Lower lobe of right lung (tissue), 2 donors: ENCODE data around the gene ALDH1A3. TPM values are rescaled to one million over a fixed set of nuclear protein-coding genes. Genes with fewer than 3 reads are reported as not detected.

ENCODE experiments used
- ATAC-seq, 2 donors: fragments of 200-7000 bp; cut with Tn5 transposase; one replicate each; pipeline ENCODE4 v1.9.1; 2020 to 2022; ENCODE audit warnings: mild to moderate bottlenecking in 2 of 2, moderate library complexity in 2 of 2
- DNase-seq: peaks from one replicate; pipeline ENCODE4 v3.0.0-alpha.2; 2020
- H3K27ac ChIP-seq: fragments of 200-600 bp; one replicate; pipeline ENCODE4 v1.8.0; 2022
- H3K27me3 ChIP-seq: fragments of 200-600 bp; one replicate; pipeline ENCODE4 v1.8.0; 2022; ENCODE audit warnings: low read depth
- H3K36me3 ChIP-seq: fragments of 200-600 bp; one replicate; pipeline ENCODE4 v1.8.0; 2022; ENCODE audit warnings: mild to moderate bottlenecking
- H3K4me1 ChIP-seq: fragments of 200-600 bp; one replicate; pipeline ENCODE4 v1.8.0; 2022
- H3K4me3 ChIP-seq: fragments of 200-600 bp; one replicate; pipeline ENCODE4 v1.8.0; 2022; ENCODE audit warnings: mild to moderate bottlenecking
- H3K9me3 ChIP-seq: fragments of 200-600 bp; one replicate; pipeline ENCODE4 v1.8.0; 2022
- intact Hi-C: fragments of 100-400 bp; cut with DNase I; formaldehyde crosslinking; loops from one replicate; pipeline ENCODE4 v1.11.0; 2022
- total RNA-seq: library from RNA; stranded (reverse); fragmentation: NEBNext Ultra II Directional; extraction: Animal tissue kit (Norgen Biotek cat#: 25700); gene quantifications from one replicate; pipeline ENCODE4 v1.2.1, GENCODE V29; 2021
- TF ChIP-seq, protein P1 (sequence below): fragments of 200-600 bp; IDR thresholded peaks from one replicate; pipeline ENCODE4 v1.8.0; 2022; ENCODE audit warnings: antibody characterized with exemption, mild to moderate bottlenecking
- donor health status: DM: no; HTN: yes; CAD: no; lungs with severe emphysema.

Gene ALDH1A3
- total RNA-seq, 1 donor from 2014 or later, result 9.7 TPM

DNA sequence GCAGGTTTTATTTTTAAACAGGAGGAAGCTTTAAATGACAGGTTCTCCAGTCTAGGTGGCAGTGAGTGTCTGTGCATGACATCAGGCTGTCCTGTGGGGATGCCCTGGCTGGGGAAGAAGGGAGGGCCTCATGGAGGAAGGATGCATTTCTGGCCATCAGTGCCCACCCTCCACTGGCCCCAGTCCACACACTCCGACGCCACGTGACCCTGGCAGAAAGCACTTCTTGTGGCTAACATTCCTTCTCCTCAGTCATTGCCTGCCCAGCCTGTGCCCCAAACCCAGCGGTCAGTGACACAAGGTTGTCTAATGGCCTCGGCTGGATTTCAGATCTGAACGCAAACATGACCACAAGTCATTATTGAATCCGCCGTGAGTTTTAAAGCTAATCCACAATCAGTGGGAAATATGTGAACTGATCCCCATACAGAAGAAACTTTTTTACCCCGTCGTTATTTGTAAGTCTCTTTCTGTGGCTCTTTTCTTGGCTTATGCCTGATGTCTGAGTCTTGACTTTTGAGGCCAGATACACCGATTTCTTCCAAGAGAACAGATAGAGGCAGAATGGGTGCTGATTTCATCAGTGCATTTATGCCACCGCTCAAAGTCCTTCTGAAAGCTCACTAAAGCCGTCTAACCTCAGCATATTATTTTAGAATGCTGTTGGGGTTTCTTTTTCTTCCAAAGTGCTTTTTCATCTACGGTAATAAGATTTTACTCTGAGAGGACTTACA lies 22.2 kb downstream of the ALDH1A3 start:
- Histone ChIP-seq H3K27me3 (peaks cover 7% of the 10 kb centered on the region), H3K27ac (peak overlapping the region; percentile 77), H3K4me3 (peak overlapping the region; percentile 34), H3K4me1 (peaks cover 22% of the 10 kb centered on the region), H3K36me3 (no peaks in the 10 kb centered on the region), H3K9me3 (no peaks in the 10 kb centered on the region)
- ATAC-seq (no peak), DNase-seq (no peak)
- intact Hi-C loops, result no loop called here
- TF ChIP-seq, protein P1, sequence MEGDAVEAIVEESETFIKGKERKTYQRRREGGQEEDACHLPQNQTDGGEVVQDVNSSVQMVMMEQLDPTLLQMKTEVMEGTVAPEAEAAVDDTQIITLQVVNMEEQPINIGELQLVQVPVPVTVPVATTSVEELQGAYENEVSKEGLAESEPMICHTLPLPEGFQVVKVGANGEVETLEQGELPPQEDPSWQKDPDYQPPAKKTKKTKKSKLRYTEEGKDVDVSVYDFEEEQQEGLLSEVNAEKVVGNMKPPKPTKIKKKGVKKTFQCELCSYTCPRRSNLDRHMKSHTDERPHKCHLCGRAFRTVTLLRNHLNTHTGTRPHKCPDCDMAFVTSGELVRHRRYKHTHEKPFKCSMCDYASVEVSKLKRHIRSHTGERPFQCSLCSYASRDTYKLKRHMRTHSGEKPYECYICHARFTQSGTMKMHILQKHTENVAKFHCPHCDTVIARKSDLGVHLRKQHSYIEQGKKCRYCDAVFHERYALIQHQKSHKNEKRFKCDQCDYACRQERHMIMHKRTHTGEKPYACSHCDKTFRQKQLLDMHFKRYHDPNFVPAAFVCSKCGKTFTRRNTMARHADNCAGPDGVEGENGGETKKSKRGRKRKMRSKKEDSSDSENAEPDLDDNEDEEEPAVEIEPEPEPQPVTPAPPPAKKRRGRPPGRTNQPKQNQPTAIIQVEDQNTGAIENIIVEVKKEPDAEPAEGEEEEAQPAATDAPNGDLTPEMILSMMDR, result no peak

DNA sequence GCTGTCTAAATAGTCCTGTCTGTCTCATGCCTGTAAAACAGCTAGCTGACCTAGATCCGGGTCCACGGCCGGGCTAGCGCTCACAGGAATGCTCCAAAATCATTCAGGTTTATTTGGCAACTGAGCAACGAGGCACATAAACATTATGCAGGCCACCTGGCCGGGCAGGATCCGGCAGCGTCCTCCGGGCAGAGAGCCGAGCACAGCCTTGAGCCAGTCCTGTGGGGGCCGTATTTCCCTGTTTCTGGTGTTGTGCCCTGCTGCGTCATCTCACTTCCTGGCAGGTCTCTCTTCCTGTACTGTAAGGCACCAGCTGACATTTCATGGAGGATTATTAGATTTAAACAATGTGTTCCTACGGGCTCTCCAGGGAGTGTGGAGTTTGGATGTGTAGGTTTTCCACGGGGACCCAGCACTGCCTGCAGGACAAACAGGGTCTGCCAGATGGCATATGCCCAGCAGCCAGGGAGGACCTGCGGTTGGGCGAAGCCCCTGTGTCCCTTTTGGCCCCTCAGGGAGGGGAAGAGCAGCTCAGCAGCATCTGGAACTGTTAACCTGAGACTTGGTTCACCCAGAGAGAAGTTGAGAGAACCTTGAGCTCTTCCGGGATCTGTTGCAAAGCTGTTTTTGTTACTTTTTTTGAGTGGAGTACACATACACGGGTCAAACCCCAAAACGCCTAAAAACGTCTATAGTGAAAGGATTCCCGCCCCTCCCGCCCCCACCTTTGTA lies 23.0 kb downstream of the ALDH1A3 start:
- intact Hi-C loops, result no loop called here
- peaks cover 3% of the 10 kb centered on the region for H3K27me3 ChIP-seq
- H3K4me1 ChIP-seq, result peaks cover 22% of the 10 kb centered on the region
- H3K27ac ChIP-seq, result peak overlapping the region; percentile 77
- TF ChIP-seq, protein P1, result no peak
- no peaks in the 10 kb centered on the region for H3K36me3 ChIP-seq
- peak overlapping the region; percentile 34 for H3K4me3 ChIP-seq
- H3K9me3 ChIP-seq, result no peaks in the 10 kb centered on the region
- peak; percentile 93 to 96 for ATAC-seq
- peak; percentile 80 for DNase-seq

DNA sequence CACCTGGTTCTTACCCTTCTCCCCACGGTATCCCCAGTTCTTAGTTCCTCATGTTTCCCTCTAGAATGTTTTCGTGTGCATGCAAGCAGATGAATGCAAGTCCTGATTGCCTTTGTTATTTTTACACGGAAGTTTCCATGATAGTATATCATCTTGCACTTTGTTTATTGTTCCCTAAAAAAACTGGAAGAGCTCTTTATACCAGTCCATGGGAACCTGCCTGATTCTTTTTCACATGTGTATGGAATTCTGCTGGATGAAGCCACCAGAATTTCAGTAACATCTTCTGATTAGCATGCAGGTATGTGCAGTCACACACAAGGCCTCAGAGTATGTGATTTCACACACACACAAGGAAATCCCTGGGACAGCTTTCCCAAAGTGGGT lies 23.5 kb downstream of the ALDH1A3 start:
- intact Hi-C loops, result no loop called here
- ATAC-seq (no peak), DNase-seq (no peak)
- H3K4me1 ChIP-seq, result peaks cover 22% of the 10 kb centered on the region
- no peaks in the 10 kb centered on the region for H3K27me3 ChIP-seq
- H3K9me3 ChIP-seq, result no peaks in the 10 kb centered on the region
- H3K4me3 ChIP-seq, result no peak overlapping the region
- H3K36me3 ChIP-seq, result no peaks in the 10 kb centered on the region
- peak overlapping the region; percentile 77 for H3K27ac ChIP-seq
- TF ChIP-seq, protein P1, result no peak

- Histone ChIP-seq H3K9me3 (no peaks in the 10 kb centered on the region), H3K36me3 (no peaks in the 10 kb centered on the region), H3K4me3 (no peak overlapping the region), H3K4me1 (peaks cover 22% of the 10 kb centered on the region), H3K27me3 (peaks cover 5% of the 10 kb centered on the region), H3K27ac (no peak overlapping the region)
- TF ChIP-seq, protein P1, result no peak
- intact Hi-C loops, result no loop called here
- ATAC-seq (no peak), DNase-seq (no peak)
Observed at GRCh38 chr15:100905850-100906249, 26.2 kb downstream of the ALDH1A3 start.

GRCh38 chr15:100908466-100908865 lies 28.8 kb downstream of the ALDH1A3 start:
- H3K36me3 ChIP-seq, result no peaks in the 10 kb centered on the region
- H3K27ac ChIP-seq, result no peak overlapping the region
- no peaks in the 10 kb centered on the region for H3K4me1 ChIP-seq
- H3K27me3 ChIP-seq, result peaks cover 5% of the 10 kb centered on the region
- H3K4me3 ChIP-seq, result no peak overlapping the region
- intact Hi-C loops, result no loop called here
- ATAC-seq (no peak), DNase-seq (no peak)
- TF ChIP-seq, protein P1, result no peak
- no peaks in the 10 kb centered on the region for H3K9me3 ChIP-seq
